Measurements from ENCODE around the gene RAPGEF2.

- TF ChIP-seq HDGF (IDR thresholded peaks at IDR 0.05; ENCODE audit: borderline replicate concordance) (no peak), SUZ12 (IDR thresholded peaks at IDR 0.05) (no peak), FOXK2 (IDR thresholded peaks at IDR 0.05) (no peak), BHLHE40 (IDR thresholded peaks at IDR 0.05; ENCODE audit: borderline replicate concordance) (no peak), SP1 (IDR thresholded peaks at IDR 0.05) (no peak), FOXM1 (IDR thresholded peaks at IDR 0.05; ENCODE audit: borderline replicate concordance) (no peak), ZNF384 (IDR thresholded peaks at IDR 0.05) (no peak)
These were observed 257.7 kb downstream of the RAPGEF2 start for GRCh38 chr4:159360549-159360948.
